KMS-11 (cell line): ENCODE measurements around the gene GSDMA.
A peak's percentile ranks its signal among the peaks of the same experiment; 100 is the strongest.

ENCODE experiments used
- H2AFZ ChIP-seq: fragments of 200-600 bp; sonication (generic); 2 replicates; pipeline ENCODE4 v1.6.1; 2016; ENCODE audit warnings: antibody characterized with exemption, mixed run types, low read depth
- H3K27ac ChIP-seq: fragments of 200-600 bp; sonication (generic); 2 replicates; pipeline ENCODE4 v1.6.1; 2016; ENCODE audit warnings: mild to moderate bottlenecking, mixed run types
- H3K27me3 ChIP-seq: fragments of 200-600 bp; sonication (generic); 2 replicates; pipeline ENCODE4 v1.6.1; 2017; ENCODE audit warnings: mild to moderate bottlenecking, low read depth, mixed run types, moderate library complexity; ENCODE audit not compliant: insufficient read depth
- H3K36me3 ChIP-seq: fragments of 200-600 bp; sonication (generic); 2 replicates; pipeline ENCODE4 v1.6.1; 2017; ENCODE audit warnings: mild to moderate bottlenecking, mixed run types; ENCODE audit not compliant: insufficient read depth
- H3K4me1 ChIP-seq: fragments of 200-600 bp; sonication (generic); 2 replicates; pipeline ENCODE4 v1.6.1; 2016; ENCODE audit warnings: mild to moderate bottlenecking, low read depth, mixed run types; ENCODE audit not compliant: poor library complexity, severe bottlenecking
- H3K4me2 ChIP-seq: fragments of 200-600 bp; sonication (generic); 2 replicates; pipeline ENCODE4 v1.7.0; 2016; ENCODE audit warnings: mild to moderate bottlenecking, mixed run types
- H3K4me3 ChIP-seq: fragments of 200-600 bp; sonication (generic); IDR thresholded peaks from 2 replicates; pipeline ENCODE4 v1.6.1; 2017; ENCODE audit warnings: low read depth, low read length, mixed read lengths; ENCODE audit not compliant: insufficient read depth
- H3K79me2 ChIP-seq: fragments of 200-600 bp; sonication (generic); 2 replicates; pipeline ENCODE4 v1.6.1; 2016; ENCODE audit warnings: low read depth, mixed run types; ENCODE audit not compliant: insufficient read depth
- H3K9ac ChIP-seq: fragments of 200-600 bp; sonication (generic); 2 replicates; pipeline ENCODE4 v1.6.1; 2016; ENCODE audit warnings: mild to moderate bottlenecking, mixed run types
- H4K20me1 ChIP-seq: fragments of 200-600 bp; sonication (generic); 2 replicates; pipeline ENCODE4 v1.6.1; 2016; ENCODE audit warnings: mild to moderate bottlenecking, mixed run types; ENCODE audit not compliant: insufficient read depth
- TF ChIP-seq, protein P1 (sequence below): fragments of 200-600 bp; sonication (generic); conservative IDR thresholded peaks from 2 replicates; pipeline ENCODE4 v1.6.1; 2017; ENCODE audit warnings: low read depth, mild to moderate bottlenecking, antibody characterized with exemption, low read length, moderate library complexity, mixed read lengths

Gene GSDMA

DNA sequence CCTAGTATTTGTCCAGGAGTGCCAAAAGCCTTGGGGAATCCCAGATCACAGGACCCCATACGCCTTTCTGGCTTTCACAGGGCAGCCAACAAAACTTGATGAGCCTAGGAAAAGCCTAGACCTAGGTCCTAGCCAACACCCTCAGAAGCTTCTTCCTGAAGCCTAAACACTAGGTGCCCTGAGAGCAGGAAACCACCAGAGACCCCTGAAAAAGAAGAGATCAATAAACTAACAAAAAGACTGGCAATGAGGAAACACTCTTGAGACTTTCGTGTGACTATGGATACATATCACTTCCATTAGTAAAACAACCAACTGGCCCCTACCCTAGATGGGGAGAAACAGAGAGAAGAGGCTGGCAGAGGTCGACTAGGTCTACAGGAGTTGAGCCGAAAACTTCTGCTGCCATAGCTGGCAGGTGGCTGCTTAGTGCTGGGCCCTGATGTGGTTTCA is 36.6 kb upstream of the GSDMA start:
- no peak overlapping the region for H3K4me3 ChIP-seq
- H4K20me1 ChIP-seq, result no peaks in the 10 kb centered on the region; the same call in 1 of the 2 replicates
- H3K4me1 ChIP-seq, result peaks cover 67% of the 10 kb centered on the region
- H3K4me2 ChIP-seq, result peak overlapping the region; percentile 75
- H3K36me3 ChIP-seq, result peaks cover 11% of the 10 kb centered on the region; the same call in 1 of the 2 replicates
- H3K79me2 ChIP-seq, result peaks cover 46% of the 10 kb centered on the region
- H3K9ac ChIP-seq, result peak overlapping the region; percentile 91
- TF ChIP-seq, protein P1, sequence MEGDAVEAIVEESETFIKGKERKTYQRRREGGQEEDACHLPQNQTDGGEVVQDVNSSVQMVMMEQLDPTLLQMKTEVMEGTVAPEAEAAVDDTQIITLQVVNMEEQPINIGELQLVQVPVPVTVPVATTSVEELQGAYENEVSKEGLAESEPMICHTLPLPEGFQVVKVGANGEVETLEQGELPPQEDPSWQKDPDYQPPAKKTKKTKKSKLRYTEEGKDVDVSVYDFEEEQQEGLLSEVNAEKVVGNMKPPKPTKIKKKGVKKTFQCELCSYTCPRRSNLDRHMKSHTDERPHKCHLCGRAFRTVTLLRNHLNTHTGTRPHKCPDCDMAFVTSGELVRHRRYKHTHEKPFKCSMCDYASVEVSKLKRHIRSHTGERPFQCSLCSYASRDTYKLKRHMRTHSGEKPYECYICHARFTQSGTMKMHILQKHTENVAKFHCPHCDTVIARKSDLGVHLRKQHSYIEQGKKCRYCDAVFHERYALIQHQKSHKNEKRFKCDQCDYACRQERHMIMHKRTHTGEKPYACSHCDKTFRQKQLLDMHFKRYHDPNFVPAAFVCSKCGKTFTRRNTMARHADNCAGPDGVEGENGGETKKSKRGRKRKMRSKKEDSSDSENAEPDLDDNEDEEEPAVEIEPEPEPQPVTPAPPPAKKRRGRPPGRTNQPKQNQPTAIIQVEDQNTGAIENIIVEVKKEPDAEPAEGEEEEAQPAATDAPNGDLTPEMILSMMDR, result no peak
- H3K27ac ChIP-seq, result peak overlapping the region; percentile 97
- no peaks in the 10 kb centered on the region for H3K27me3 ChIP-seq
- no peak overlapping the region for H2AFZ ChIP-seq

- H3K4me3 ChIP-seq, result no peak overlapping the region
- H3K4me1 ChIP-seq, result peaks cover 64% of the 10 kb centered on the region
- H3K9ac ChIP-seq, result peak overlapping the region; percentile 91
- H3K4me2 ChIP-seq, result peak overlapping the region; percentile 75
- H3K27me3 ChIP-seq, result no peaks in the 10 kb centered on the region
- peaks cover 11% of the 10 kb centered on the region; the same call in 1 of the 2 replicates for H3K36me3 ChIP-seq
- no peak overlapping the region for H2AFZ ChIP-seq
- H3K79me2 ChIP-seq, result peaks cover 46% of the 10 kb centered on the region
- no peaks in the 10 kb centered on the region; the same call in 1 of the 2 replicates for H4K20me1 ChIP-seq
- TF ChIP-seq, protein P1, result no peak
- peak overlapping the region; percentile 97 for H3K27ac ChIP-seq
These were observed 36.2 kb upstream of the GSDMA start for GRCh38 chr17:39926588-39927100.

GRCh38 chr17:39927101-39927928 is 35.5 kb upstream of the GSDMA start, which contains the start of the genes LRRC3C and ORMDL3:
TSS of gene LRRC3C (plus strand) at chr17:39927732. CDS start at chr17:39941524, 13,792 bp downstream.
TSS of gene ORMDL3 (minus strand) at chr17:39927601. CDS start at chr17:39924203, 3,398 bp downstream.
- Histone ChIP-seq H3K27ac (peak within 1 kb of the TSS; percentile 97), H3K27me3 (no peaks in the 10 kb centered on the region), H3K79me2 (peaks cover 46% of the 10 kb centered on the region), H4K20me1 (no peaks in the 10 kb centered on the region; the same call in 1 of the 2 replicates), H2AFZ (peak within 1 kb of the TSS; percentile 86), H3K4me1 (peaks cover 60% of the 10 kb centered on the region), H3K4me2 (peak within 1 kb of the TSS; percentile 75), H3K9ac (peak within 1 kb of the TSS; percentile 91), H3K4me3 (peak within 1 kb of the TSS; percentile 25), H3K36me3 (peaks cover 7% of the 10 kb centered on the region; the same call in 1 of the 2 replicates)
- TF ChIP-seq, protein P1, result no peak

DNA sequence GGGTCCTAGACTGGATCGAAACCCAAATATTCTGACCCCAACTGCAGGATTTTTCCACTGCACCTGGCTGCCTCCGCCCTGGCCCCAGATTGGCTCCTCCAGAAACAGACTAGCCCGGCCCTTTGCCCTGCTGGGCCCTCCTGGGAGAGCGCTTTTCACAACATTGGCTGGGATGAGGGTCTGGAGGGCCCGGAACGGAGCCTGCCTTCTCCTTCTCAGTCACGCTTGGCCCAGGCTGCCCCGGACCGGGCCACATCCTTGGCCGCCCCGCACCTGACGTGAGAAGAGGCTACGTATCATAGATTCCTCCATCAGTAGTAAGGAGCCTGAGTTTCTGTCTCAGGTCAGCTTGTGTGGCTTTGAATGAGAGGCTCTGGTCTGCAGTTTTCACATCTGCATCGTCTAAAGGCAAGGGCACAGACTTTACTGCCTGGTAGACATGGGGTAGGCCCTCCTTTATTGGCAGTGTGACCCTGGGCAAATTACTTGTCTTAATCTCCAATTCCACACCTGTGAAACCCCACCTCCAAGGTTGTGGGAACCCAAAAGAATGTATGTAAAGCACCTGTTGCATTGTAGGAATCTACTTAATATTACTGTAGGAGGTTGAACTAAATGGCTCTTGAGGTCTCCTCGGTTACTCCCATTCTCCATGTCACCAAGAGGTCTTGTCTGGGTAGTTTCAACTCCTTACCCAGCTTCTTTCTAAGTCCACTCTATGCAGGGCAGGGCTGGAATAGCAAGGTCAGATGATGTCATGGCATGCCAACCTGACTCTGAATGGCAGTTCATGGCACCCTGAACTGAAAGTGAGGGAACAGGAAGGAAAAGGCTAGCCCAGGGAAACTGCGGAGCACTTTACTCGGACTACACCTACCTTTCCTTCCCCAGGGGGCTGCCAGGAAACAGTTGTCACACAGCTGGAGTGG is 34.6 kb upstream of the GSDMA start:
- peak overlapping the region; percentile 75 for H3K4me2 ChIP-seq
- H3K4me3 ChIP-seq, result peak overlapping the region; percentile 25
- H2AFZ ChIP-seq, result peak overlapping the region; percentile 86
- peaks cover 58% of the 10 kb centered on the region for H3K4me1 ChIP-seq
- H3K27ac ChIP-seq, result peak overlapping the region; percentile 97
- no peaks in the 10 kb centered on the region; the same call in 1 of the 2 replicates for H4K20me1 ChIP-seq
- H3K79me2 ChIP-seq, result peaks cover 42% of the 10 kb centered on the region
- TF ChIP-seq, protein P1, result no peak
- no peaks in the 10 kb centered on the region for H3K27me3 ChIP-seq
- peak overlapping the region; percentile 91 for H3K9ac ChIP-seq
- peaks cover under 1% of the 10 kb centered on the region; the same call in 1 of the 2 replicates for H3K36me3 ChIP-seq
